Activated CD4-positive, alpha-beta memory T cell treated with anti-CD3 and anti-CD28 coated beads for 36 hours (primary cell): ENCODE data around the gene FRYL. TPM values are rescaled to one million over a fixed set of nuclear protein-coding genes. Genes with fewer than 3 reads are reported as not detected.
"Not testable (repeated sequence)": the region's sequence is repeated elsewhere in the genome, so short reads cannot be mapped to it uniquely, and the experiment has no call there.

ENCODE experiments used
- CTCF ChIA-PET: fragments of 350-600 bp; sonication (Branson Sonifier 250); formaldehyde crosslinking; loops from one replicate; lab custom pipeline; 2021; ENCODE audit warnings: antibody characterized with exemption, inconsistent platforms; lab: Charles Lee
- POLR2A ChIA-PET: fragments of 350-600 bp; sonication (Branson Sonifier 250); formaldehyde crosslinking; loops from one replicate; lab custom pipeline; 2021; ENCODE audit warnings: antibody characterized with exemption; lab: Charles Lee
- DNase-seq: peaks from one replicate; pipeline ENCODE4 v3.0.0-alpha.2; 2020
- H3K27ac Mint-ChIP-seq: one replicate; pipeline ENCODE4 v1.8.0; 2021; ENCODE audit warnings: mixed read lengths
- H3K27me3 Mint-ChIP-seq: one replicate; pipeline ENCODE4 v1.8.0; 2021; ENCODE audit warnings: mixed read lengths
- H3K36me3 Mint-ChIP-seq: one replicate; pipeline ENCODE4 v1.8.0; 2021; ENCODE audit warnings: mixed read lengths
- H3K4me1 Mint-ChIP-seq: one replicate; pipeline ENCODE4 v1.8.0; 2021; ENCODE audit warnings: low read depth, mixed read lengths
- H3K4me3 Mint-ChIP-seq: one replicate; pipeline ENCODE4 v1.8.0; 2021; ENCODE audit warnings: mild to moderate bottlenecking, mixed read lengths
- H3K9me3 Mint-ChIP-seq: one replicate; pipeline ENCODE4 v1.8.0; 2021; ENCODE audit warnings: mixed read lengths
- intact Hi-C: fragments of 100-400 bp; cut with micrococcal nuclease; formaldehyde crosslinking; loops from one replicate; pipeline ENCODE4 v1.15.1; 2023
- total RNA-seq, 2 experiments: library from RNA; stranded (reverse); gene quantifications; one replicate each; pipeline ENCODE4 v1.2.3, GENCODE V29; 2021

FRYL gene
- total RNA-seq, 2 experiments from 2014 or later: 59.1 to 67.3 TPM

- H3K4me1 Mint-ChIP-seq: peaks cover 20% of the 10 kb centered on the region
- peaks cover 21% of the 10 kb centered on the region for H3K36me3 Mint-ChIP-seq
- H3K27ac Mint-ChIP-seq: no peak overlapping the region
- no peak for DNase-seq
- no peak overlapping the region for H3K4me3 Mint-ChIP-seq
- ChIA-PET POLR2A (no interaction called here), CTCF (no interaction called here)
- peaks cover under 1% of the 10 kb centered on the region for H3K9me3 Mint-ChIP-seq
- intact Hi-C loops: loop anchor here (10.0 kb wide), 1 partner anchor 239 kb away; no protein-coding TSS in a partner anchor
- H3K27me3 Mint-ChIP-seq: no peaks in the 10 kb centered on the region
Observed at GRCh38 chr4:48705609-48706008, 74.5 kb downstream of the FRYL start.

- H3K4me1 Mint-ChIP-seq: peaks cover 28% of the 10 kb centered on the region
- H3K4me3 Mint-ChIP-seq: no peak overlapping the region
- intact Hi-C loops: loop anchor here (10.0 kb wide), 1 partner anchor 241 kb away; no protein-coding TSS in a partner anchor
- H3K9me3 Mint-ChIP-seq: no peaks in the 10 kb centered on the region
- H3K36me3 Mint-ChIP-seq: peaks cover 12% of the 10 kb centered on the region
- no peak overlapping the region for H3K27ac Mint-ChIP-seq
- POLR2A ChIA-PET: no interaction called here
- DNase-seq: no peak
- CTCF ChIA-PET: interaction anchor here (0.9 kb wide), 1 partner anchor 126 kb away, joined by 4 read pairs; no protein-coding TSS in a partner anchor
- H3K27me3 Mint-ChIP-seq: no peaks in the 10 kb centered on the region
Observed at GRCh38 chr4:48704091-48704802, 75.8 kb downstream of the FRYL start.

- Mint-ChIP-seq H3K9me3 (no peaks in the 10 kb centered on the region), H3K27ac (no peak overlapping the region), H3K27me3 (no peaks in the 10 kb centered on the region), H3K36me3 (peaks cover 7% of the 10 kb centered on the region), H3K4me3 (peak overlapping the region; percentile 31), H3K4me1 (peaks cover 60% of the 10 kb centered on the region)
- intact Hi-C loops: no loop called here
- POLR2A ChIA-PET: no interaction called here
- CTCF ChIA-PET: interaction anchor here (1.4 to 1.5 kb wide), 2 partner anchors 18 to 82 kb away, joined by 3 to 4 read pairs; no protein-coding TSS in a partner anchor
- no peak for DNase-seq
Observed at GRCh38 chr4:48699475-48699874, 80.6 kb downstream of the FRYL start.

GRCh38 chr4:48698029-48698971 is 81.8 kb downstream of the FRYL start:
- H3K4me1 Mint-ChIP-seq: peaks cover 56% of the 10 kb centered on the region

GRCh38 chr4:48697516-48697915 is 82.6 kb downstream of the FRYL start:
- intact Hi-C loops, H3K27ac Mint-ChIP-seq, H3K9me3 Mint-ChIP-seq, DNase-seq, H3K27me3 Mint-ChIP-seq, H3K4me3 Mint-ChIP-seq, H3K36me3 Mint-ChIP-seq, CTCF ChIA-PET: not testable (repeated sequence)
- peaks cover 57% of the 10 kb centered on the region for H3K4me1 Mint-ChIP-seq
- POLR2A ChIA-PET: interaction anchor here (1.2 kb wide), 1 partner anchor 81 kb away, joined by 3 read pairs; no protein-coding TSS in a partner anchor

More at GRCh38 chr4:48698029-48698971, 81.8 kb downstream of the FRYL start:
- Mint-ChIP-seq H3K9me3 (no peaks in the 10 kb centered on the region), H3K27ac (no peak overlapping the region), H3K27me3 (no peaks in the 10 kb centered on the region), H3K36me3 (peaks cover 7% of the 10 kb centered on the region), H3K4me3 (no peak overlapping the region)
- no peak for DNase-seq
- intact Hi-C loops: no loop called here
- POLR2A ChIA-PET: interaction anchor here (1.2 kb wide), 1 partner anchor 81 kb away, joined by 3 read pairs; no protein-coding TSS in a partner anchor
- CTCF ChIA-PET: interaction anchor here (1.5 kb wide), 1 partner anchor 17 kb away, joined by 3 read pairs; no protein-coding TSS in a partner anchor

GRCh38 chr4:48694824-48695223 is 85.3 kb downstream of the FRYL start:
- Mint-ChIP-seq H3K4me1 (peaks cover 52% of the 10 kb centered on the region), H3K4me3 (no peak overlapping the region), H3K27me3 (no peaks in the 10 kb centered on the region), H3K27ac (no peak overlapping the region), H3K36me3 (peaks cover 7% of the 10 kb centered on the region), H3K9me3 (no peaks in the 10 kb centered on the region)
- ChIA-PET CTCF (no interaction called here), POLR2A (no interaction called here)
- intact Hi-C loops: no loop called here
- DNase-seq: no peak

- Mint-ChIP-seq H3K36me3 (peaks cover 7% of the 10 kb centered on the region), H3K4me3 (no peak overlapping the region), H3K4me1 (peaks cover 45% of the 10 kb centered on the region), H3K27ac (no peak overlapping the region), H3K27me3 (no peaks in the 10 kb centered on the region), H3K9me3 (no peaks in the 10 kb centered on the region)
- POLR2A ChIA-PET: no interaction called here
- no peak for DNase-seq
- CTCF ChIA-PET: no interaction called here
- intact Hi-C loops: no loop called here
Observed at GRCh38 chr4:48693856-48694574, 86.1 kb downstream of the FRYL start.

- Mint-ChIP-seq H3K36me3 (peaks cover 6% of the 10 kb centered on the region), H3K9me3 (no peaks in the 10 kb centered on the region), H3K27ac (no peak overlapping the region), H3K4me1 (peaks cover 35% of the 10 kb centered on the region), H3K4me3 (no peak overlapping the region), H3K27me3 (no peaks in the 10 kb centered on the region)
- POLR2A ChIA-PET: no interaction called here
- intact Hi-C loops: no loop called here
- CTCF ChIA-PET: no interaction called here
- no peak for DNase-seq
Observed at GRCh38 chr4:48692897-48693296, 87.2 kb downstream of the FRYL start.

- ChIA-PET POLR2A (no interaction called here), CTCF (no interaction called here)
- peaks cover 3% of the 10 kb centered on the region for H3K36me3 Mint-ChIP-seq
- no peak overlapping the region for H3K27ac Mint-ChIP-seq
- DNase-seq: no peak
- peaks cover 31% of the 10 kb centered on the region for H3K4me1 Mint-ChIP-seq
- no peak overlapping the region for H3K4me3 Mint-ChIP-seq
- no peaks in the 10 kb centered on the region for H3K27me3 Mint-ChIP-seq
- H3K9me3 Mint-ChIP-seq: no peaks in the 10 kb centered on the region
- intact Hi-C loops: no loop called here
Observed at GRCh38 chr4:48692044-48692443, 88.0 kb downstream of the FRYL start.

GRCh38 chr4:48688953-48689352 is 91.1 kb downstream of the FRYL start:
- peaks cover 28% of the 10 kb centered on the region for H3K4me1 Mint-ChIP-seq
- H3K27me3 Mint-ChIP-seq: no peaks in the 10 kb centered on the region
- no peak for DNase-seq
- no peak overlapping the region for H3K27ac Mint-ChIP-seq
- intact Hi-C loops: no loop called here
- no peak overlapping the region for H3K4me3 Mint-ChIP-seq
- ChIA-PET CTCF (interaction anchor here (0.7 kb wide), 1 partner anchor 163 kb away, joined by 3 read pairs; no protein-coding TSS in a partner anchor), POLR2A (no interaction called here)
- no peaks in the 10 kb centered on the region for H3K36me3 Mint-ChIP-seq
- H3K9me3 Mint-ChIP-seq: no peaks in the 10 kb centered on the region

- Mint-ChIP-seq H3K36me3 (peaks cover 5% of the 10 kb centered on the region), H3K27ac (no peak overlapping the region), H3K4me3 (no peak overlapping the region), H3K4me1 (peaks cover 32% of the 10 kb centered on the region), H3K27me3 (no peaks in the 10 kb centered on the region), H3K9me3 (no peaks in the 10 kb centered on the region)
- CTCF ChIA-PET: interaction anchor here (1.1 kb wide), 1 partner anchor 109 kb away, joined by 4 read pairs; no protein-coding TSS in a partner anchor
- intact Hi-C loops: no loop called here
- no peak for DNase-seq
- POLR2A ChIA-PET: no interaction called here
Observed at GRCh38 chr4:48687313-48688051, 92.6 kb downstream of the FRYL start.
